Fibroblast of skin of scalp (primary cell): ENCODE measurements around the gene CYP4V2.
"Not testable (repeated sequence)": the region's sequence is repeated elsewhere in the genome, so short reads cannot be mapped to it uniquely, and the experiment has no call there.

ENCODE experiments used
- DNase-seq: peaks from one replicate; pipeline ENCODE4 v3.0.0-alpha.2; 2013

CYP4V2 gene

DNA sequence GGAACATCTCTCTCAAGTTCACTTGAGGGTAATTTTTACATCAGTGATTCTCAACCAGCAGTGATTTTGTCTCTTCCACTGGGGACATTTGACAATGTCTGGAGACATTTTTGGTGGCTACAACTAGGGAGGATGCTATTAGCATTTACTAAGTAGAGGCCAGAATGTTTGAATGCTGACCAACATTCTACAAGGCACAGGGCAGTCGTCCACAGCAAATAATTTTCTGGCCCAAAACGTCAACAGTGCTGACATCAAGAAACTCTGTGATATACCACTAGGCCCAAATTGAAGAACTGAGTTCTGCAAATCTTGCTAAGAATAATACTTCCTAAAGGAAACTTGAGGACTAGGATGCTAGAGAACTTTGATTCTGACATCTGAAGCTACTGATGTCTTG lies 43.0 kb downstream of the CYP4V2 start:
- DNase-seq, result no peak

DNA sequence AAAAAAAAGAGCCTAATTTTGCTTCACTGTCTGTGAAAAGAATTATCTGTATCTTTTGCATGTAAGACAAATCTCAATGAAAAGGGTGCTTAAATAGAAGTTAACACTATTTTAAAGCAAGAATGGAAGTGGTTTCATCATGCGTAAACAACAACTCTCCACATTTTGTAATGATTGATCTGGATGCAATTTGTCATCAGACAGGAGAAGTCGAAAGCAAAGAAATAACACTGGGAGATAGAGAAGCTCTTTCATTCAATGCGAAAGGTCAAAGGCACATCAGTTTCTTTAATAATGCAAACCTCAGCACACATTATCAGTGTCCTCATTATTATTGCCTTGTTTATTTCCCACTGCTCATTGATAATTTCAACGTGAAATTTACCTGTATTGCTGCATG lies 44.8 kb downstream of the CYP4V2 start:
- no peak for DNase-seq

DNA sequence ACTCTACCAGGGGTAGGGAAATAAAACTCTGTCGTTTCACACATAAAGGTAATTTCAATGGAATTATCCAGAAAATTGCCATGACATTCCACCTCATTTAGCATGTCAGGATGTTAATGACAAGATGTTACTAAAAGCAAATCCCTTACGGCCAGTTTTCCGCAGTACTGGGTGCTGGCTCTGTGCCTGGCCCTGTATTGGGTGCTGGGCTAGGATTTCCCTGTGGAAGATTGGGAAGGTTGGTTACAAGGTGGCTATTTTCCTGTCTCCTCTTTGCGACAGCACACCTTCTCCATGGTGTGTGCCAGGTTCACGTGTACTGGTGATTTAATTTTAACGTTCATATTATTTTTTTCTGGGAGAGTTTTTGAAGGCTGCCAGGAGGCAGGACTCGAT lies 49.1 kb downstream of the CYP4V2 start:
- DNase-seq, result no peak

DNA sequence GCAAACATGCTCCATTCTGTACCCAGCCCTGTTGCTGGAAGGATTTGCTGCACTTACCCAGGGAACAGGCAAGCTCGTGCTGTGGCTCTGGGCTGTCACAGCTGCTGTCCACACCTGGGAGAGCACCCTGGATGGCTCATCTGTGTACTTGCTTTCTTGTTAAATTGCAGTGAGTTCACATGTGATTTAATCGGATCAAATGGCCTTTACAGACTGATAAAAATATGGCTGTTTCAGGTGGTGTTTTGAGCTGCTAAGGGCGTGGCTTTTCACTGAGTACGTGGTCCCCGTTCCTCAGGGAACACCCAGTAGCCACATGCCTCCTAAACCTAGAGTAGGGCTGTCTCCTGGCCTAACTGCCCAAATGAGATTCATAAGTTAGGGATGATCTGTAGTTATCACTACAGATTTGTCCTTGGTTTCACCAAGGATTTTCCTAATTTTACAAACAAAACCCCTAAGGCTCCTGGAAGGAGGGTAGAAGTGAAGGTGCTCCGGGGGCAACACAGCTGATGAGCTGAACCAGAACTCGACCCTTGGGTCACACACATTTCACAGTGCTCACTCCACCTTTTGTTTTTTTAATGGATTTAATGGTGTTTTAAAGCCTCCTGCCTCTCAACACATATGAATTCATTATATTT lies 49.6 kb downstream of the CYP4V2 start:
- DNase-seq, result no peak

DNA sequence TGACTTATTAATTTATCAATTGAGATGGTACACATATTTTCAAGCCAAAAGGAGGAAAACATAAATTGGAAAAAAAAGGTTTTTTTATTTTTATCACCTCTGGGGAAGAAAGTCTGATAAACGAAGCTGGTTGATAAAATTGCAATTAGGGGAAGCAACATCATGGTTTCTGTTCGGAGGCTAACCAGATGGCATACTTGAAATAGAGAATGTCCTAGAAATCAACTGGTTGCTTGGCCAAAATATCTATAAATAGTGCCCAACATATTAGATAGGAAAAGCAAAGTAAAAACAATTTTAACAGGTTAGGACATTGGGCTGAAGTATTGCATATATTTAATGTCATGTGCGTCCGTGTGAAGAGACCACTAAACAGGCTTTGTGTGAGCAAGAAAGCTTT lies 50.2 kb downstream of the CYP4V2 start:
- no peak for DNase-seq

DNA sequence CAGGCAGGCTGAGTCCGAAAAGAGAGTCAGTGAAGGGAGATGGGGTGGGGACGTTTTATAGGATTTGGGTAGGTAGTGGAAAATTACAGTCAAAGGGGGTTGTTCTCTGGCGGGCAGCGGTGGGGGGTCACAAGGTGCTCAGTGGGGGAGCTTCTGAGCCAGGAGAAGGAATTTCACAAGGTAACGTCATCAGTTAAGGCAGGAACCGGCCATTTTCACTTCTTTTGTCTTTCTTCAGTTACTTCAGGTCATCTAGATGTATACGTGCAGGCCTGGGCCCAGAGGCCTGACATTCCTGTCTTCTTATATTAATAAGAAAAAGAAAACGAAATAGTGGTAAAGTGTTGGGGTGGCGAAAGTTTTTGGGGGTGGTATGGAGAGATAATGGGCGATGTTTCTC lies 50.7 kb downstream of the CYP4V2 start:
- not testable (repeated sequence) for DNase-seq

DNA sequence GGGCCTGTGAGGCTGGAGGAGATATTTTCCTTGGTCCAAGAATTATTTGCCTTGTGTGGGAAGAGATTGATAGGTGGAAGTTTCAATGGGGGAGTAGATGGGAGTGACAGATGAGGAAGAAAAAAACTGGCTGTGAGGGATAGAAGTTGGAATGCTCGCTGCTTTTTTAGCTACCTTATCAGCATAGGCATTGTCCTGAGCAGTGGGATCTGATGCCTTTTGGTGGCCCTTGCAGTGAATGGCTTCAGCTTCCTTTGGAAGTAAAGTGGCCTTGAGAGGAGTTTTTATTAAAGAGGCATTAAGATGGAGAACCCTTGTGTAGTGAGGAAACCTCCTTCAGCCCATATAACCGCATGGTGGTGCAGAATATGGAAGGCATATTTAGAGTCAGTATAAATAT lies 52.0 kb downstream of the CYP4V2 start:
- DNase-seq, result no peak

DNA sequence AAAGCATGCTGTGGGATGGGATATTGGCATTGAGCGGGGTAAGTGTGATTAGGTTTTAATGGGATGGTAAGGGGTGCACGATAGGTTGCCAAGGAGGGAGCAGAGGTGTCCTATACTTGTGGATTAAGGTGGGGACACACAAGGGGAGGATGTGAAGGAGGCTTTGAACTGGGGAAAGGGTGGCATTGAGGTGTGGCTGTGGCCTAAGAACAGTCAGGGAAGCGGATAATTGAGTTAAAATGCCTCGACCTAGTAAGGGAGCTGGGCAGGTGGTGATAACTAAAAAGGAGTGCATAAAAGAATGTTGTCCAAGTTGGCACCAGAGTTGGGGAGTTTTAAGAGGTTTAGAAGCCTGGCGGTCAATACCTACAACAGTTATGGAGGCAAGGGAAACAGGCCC lies 53.5 kb downstream of the CYP4V2 start:
- DNase-seq, result no peak

DNA sequence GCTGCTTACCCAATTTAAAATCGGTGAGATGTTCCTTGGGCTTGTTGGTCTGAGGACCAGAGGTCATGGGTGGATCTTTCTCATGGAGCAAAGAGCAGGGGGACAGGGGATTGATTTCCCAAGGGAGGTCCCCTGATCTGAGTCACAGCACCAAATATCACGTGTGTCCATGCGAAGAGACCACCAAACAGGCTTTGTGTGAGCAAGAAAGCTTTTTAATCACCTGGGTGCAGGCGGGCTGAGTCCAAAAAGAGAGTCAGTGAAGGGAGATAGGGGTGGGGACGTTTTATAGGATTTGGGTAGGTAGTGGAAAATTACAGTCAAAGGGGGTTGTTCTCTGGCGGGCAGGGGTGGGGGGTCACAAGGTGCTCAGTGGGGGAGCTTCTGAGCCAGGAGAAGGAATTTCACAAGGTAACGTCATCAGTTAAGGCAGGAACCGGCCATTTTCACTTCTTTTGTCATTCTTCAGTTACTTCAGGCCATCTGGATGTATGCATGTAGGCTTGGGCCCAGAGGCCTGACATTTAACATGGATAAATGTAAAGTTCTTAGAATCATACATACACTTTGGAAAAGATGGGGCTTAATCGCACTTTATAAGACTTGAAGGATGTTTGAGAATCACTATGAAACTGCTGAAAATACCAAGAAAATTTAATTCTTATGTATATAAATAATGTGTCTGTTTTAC lies 55.8 kb downstream of the CYP4V2 start:
- not testable (repeated sequence) for DNase-seq

DNA sequence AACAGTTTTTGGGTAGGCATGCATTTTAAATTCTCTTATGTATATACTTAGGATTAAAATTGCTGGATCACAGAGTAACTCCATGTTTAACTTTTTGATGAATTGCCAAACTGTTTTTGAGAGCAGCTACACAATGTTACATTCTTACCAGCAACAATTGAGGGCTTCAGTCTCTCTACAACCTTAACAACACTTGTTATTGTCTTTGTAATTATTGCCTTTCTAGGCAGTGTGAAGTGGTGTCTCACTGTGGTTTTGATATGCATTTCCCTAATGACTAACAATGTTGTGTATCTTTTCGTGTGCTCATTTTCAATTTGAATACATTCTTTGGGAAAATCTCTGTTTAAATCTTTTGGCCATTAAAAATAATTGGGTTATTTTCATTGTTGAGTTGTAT lies 57.3 kb downstream of the CYP4V2 start:
- no peak for DNase-seq

DNA sequence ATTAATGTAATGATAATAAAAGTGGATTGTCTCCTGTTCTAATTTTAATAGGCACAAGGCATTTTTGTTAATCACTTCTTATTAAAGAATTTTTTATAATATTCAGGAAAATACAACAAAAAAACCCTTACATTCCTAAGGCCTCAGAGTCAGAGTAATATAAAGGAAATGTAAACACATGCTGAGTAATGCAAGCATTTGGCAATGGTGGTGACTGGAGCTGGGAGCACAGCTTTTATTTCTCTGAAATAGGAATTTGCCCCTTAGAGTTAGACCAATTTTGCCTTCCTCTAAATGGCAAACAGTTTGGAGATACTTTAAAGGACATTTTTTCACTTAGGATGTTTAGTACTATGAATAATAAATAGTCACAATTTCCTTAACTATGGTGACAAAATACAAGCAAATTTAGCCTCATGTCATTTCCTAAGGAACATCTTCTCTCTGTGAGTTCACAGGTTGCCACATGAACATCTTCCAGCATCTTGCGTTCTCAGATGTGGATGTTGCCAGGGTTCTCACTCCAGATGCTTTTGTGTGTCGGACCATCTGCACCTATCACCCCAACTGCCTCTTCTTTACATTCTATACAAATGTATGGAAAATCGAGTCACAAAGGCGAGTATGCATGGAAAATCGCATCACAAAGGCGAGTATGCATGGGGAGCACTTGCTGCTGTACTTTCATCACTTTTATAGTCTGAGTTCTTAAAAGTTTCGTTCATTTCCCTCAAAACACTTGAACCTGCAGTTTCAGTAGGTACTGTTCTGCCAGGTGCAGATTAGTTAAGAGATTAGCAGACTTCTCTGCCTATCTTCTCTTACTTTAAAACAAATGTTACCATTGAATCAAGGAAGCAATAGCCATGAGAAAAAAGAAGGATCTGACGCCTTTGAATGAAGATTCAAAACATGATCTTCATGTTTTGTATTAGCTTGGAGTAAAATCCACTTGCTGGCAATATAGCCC lies 58.7 kb downstream of the CYP4V2 start:
- peak; percentile 46 for DNase-seq

DNA sequence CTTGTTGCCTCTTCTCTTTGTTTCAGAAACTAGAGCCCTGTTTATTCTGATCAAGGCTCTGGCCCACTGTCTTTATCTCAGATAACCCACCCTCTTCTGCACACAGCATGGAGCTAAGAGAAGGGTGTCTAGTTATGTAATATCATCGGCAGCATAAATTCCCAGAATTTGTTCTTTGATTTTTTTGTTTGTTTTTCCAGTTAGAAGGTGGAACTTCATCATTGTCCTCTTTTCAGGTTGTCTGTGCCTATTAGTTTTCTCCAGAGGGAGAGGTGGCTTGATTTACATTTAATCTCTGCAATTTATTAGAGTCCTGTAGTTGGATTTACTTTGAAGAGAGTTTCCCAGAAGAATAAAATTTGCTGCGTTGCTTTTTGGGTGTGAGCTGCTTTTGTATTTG lies 59.4 kb downstream of the CYP4V2 start:
- no peak for DNase-seq

DNA sequence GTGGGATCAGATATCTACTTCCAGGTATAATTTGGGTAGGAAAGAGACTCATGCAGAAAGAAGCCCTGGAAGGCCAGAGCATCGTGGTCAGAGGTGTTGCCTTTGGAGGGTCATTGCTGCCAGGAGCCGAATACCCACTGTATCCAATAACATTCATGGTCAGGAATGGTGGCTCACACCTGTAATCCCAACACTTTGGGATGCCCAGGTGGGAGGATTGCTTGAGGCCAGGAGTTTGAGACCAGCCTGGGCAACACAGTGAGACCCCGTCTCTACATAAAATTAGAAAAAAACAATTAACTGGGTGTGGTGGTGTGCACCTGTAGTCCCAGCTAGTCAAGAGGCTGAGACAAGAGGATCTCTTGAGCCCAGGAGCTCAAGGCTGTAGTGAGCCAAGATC lies 63.8 kb downstream of the CYP4V2 start:
- no peak for DNase-seq

DNA sequence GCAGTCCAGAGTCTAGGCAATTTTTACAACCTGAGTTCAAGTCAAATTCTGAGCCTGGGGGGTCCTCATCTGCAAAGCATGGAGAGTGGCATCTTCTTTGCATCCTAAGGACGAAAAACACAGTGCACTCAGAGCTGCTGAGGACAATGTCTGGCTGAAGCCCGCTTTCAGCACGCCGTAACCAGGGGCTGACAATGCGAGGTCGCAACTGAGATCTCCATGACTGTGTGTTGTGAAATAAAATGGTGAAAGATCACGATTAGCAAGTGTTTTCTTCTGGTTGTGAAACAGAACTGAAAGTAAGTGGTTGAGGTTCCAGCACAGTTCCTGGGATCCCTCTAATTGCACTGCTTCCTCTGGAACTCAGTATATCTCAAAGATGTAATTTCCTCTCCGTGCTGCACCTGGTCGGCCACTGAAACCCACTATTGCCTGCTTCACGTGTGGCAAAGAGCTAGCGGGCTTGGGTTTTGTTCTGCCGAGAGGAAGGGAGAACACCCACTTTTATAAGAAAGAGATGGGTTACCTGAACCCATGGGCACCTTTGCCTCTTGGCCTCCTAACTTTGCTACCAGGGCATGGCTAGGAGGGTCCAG lies 66.9 kb downstream of the CYP4V2 start:
- no peak for DNase-seq

DNA sequence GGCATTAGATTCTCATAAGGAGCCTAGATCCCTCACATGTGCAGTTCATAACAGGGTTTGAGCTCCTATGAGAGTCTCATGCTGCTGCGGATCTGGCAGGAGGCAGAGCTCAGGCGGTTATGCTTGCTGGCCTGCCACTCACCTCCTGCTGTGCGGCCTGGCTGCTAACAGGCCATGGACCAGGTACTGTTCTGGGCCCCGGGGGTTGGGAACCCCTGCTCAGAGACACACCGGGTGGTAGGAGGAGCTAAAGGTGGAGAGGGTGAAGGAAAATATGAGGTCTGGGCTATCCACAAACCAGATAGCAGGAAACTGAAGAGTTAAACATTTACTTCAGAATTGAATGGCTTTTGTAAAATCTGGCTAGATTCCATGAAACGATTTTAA lies 68.7 kb downstream of the CYP4V2 start:
- no peak for DNase-seq
